Activated T-helper 9 cell treated with anti-CD3 and anti-CD28 coated beads, Interleukin-2, amount 50 U/mL, for 16 hours (primary cell): ENCODE results near the gene PTPN18.
A peak's percentile ranks its signal among the peaks of the same experiment; 100 is the strongest.

Source experiments
- DNase-seq: peaks from one replicate; pipeline ENCODE4 v3.0.0-alpha.2; 2020; ENCODE audit warnings: low read depth

PTPN18 gene

GRCh38 chr2:130365075-130365474, 9.2 kb downstream of the PTPN18 start:
- no peak for DNase-seq

DNA sequence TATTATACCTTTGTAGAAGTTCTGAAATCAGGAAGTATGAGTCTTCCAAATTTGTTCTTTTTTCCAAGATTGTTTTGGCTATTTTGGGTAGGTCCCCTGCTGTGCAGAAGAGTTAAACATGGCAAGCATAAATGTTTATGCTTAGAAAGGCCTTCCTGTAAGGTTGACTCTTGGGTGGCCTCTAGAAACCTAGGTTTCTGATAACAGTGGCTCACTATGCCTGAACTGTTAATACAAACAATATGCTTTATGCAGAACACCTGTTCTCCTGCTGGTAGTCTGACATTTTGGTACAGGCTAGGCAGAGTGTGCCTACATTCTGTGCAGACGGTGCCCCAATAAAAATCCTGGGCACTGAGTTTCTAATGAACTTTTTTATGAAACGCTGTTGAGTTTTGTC, 10.1 kb downstream of the PTPN18 start:
- DNase-seq, result no peak

- no peak for DNase-seq
These were observed 10.9 kb downstream of the PTPN18 start for GRCh38 chr2:130366720-130367119.

- no peak for DNase-seq
These were observed 12.9 kb downstream of the PTPN18 start for GRCh38 chr2:130368786-130369185.

GRCh38 chr2:130369311-130369964, 13.6 kb downstream of the PTPN18 start:
- DNase-seq, result no peak

GRCh38 chr2:130369965-130370341, 14.1 kb downstream of the PTPN18 start:
- DNase-seq, result no peak

DNA sequence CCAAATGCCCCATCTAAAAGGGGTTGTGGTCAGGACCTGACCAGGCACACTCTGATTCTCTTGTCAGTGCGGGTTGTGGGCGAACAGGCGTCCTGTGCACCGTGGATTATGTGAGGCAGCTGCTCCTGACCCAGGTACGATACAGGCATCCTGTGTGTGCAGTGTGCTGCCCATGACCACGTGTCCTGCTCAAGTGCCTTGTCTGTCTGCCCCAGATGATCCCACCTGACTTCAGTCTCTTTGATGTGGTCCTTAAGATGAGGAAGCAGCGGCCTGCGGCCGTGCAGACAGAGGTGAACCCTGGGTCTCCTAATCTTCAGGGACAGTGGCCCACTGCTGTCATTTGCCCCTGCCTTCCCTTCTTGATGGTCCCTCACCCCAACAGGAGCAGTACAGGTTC, 14.6 kb downstream of the PTPN18 start:
- DNase-seq, result no peak

- DNase-seq, result no peak
These were observed 15.8 kb downstream of the PTPN18 start for GRCh38 chr2:130371723-130372054.

DNA sequence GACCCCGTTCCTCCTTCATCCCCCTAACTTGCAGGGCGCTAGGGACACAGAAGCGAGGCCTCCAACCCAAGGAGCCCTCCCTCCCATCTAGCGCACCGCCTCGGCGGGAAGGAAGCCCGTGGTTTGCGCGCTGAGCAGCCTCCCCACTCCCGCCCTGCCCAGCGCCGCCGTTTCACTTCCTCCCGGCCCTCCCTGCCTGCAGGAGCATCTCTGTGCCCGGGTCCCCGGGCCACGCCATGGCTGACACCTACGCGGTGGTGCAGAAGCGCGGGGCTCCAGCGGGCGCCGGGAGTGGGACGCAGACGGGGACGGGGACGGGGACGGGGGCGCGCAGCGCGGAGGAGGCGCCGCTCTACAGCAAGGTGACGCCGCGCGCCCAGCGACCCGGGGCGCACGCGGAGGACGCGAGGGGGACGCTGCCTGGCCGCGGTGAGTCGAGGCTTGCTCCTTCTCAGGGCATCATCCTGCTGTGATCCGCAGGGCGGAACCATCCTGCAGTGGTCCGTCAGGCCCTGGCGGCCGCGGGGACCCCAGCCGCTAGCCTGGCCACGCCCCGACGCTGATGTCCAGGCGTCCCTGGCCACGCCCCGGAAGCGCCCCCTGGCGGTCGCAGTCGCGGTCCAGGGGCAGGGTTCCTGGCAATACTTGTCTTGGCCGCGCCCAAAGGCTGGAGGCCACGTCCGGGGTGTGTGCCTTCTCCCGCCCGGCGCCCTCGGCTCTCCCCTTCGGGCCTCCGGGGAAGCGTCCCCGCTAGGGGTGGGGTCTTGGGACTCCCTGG, 16.4 kb downstream of the PTPN18 start:
- DNase-seq, result peak; percentile 70

GRCh38 chr2:130372833-130373807, 17.3 kb downstream of the PTPN18 start:
- DNase-seq, result no peak

DNA sequence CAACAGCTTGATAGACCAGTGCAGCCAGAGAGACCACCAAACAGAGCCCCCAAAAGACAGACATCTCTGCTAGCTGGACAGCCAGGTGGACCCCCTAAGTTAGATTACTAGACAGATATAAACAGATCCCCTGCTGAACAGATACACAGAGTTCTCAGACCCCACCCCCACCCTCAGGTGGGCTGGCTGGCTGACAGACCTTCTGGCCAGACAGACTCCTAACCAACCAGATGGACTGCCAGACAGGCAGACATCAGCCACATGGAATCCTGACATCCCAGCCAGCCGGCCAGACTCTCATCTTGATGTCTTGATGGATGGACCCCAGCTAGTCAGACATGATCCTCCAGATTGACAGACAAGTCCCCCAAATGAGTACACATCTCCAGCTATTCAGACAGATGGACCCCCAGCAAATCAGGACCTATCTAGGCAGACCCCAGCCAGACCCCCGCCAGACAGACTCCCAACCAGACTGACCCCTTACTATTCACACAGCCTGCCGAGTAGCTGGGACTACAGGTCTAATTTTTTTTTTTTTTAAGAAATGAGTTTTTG, 18.0 kb downstream of the PTPN18 start:
- DNase-seq, result no peak

GRCh38 chr2:130374587-130375290, 18.9 kb downstream of the PTPN18 start:
- no peak for DNase-seq

GRCh38 chr2:130375291-130376266, 19.7 kb downstream of the PTPN18 start:
- no peak for DNase-seq

DNA sequence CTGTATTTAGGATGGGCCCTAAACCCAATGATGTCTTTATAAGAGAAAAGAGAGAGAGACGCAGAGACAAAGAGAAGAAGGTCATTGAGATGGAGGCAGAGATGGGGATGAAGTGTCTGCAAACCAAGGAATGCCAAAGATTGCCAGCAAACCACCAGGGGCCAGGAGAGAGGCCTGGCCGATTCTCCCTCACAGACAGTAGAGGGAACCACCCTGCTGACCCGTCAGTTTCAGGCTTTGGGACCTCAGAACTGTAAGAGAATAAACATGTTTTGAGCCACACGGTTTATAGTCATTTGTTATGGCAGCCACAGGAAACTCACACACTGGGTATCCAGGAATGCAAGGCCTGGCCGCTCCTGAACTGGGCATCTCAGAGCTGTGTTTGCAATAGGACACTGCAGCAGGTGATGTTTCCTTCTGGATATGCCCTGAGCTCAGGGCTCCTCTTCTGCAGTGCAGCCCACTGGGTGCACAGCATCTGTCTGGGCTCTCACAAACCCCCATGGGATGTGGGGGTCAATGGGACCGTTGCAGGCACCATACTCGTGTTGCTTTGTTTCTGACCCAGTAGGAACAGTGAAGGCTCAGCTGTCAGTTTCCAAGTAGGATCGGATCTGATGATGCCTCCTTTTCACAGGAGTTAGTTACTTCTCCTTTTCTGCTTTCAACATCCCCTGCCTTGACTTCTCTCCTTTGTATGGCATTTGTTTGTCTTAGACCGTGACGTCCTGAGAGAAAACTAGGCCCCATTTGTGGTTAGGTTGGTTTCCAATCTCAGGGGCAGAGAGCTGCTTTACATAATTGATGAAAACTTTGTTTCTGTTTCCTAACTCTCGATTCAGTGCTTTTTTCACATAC, 20.8 kb downstream of the PTPN18 start:
- DNase-seq, result no peak

GRCh38 chr2:130377491-130377890, 21.6 kb downstream of the PTPN18 start:
- no peak for DNase-seq

GRCh38 chr2:130378206-130378897, 22.5 kb downstream of the PTPN18 start:
- no peak for DNase-seq

GRCh38 chr2:130378898-130379214, 23.0 kb downstream of the PTPN18 start:
- no peak for DNase-seq

GRCh38 chr2:130380096-130380934, 24.5 kb downstream of the PTPN18 start:
- no peak for DNase-seq
